Mammary epithelial cell (primary cell): ENCODE measurements around the gene ASIC1.

Source experiments
- CTCF ChIP-seq, 2 donors: IDR thresholded peaks in 1 of 2; conservative IDR thresholded peaks in 1 of 2; 2 replicates each; pipeline ENCODE4 v1.5.1; 2011 to 2012; ENCODE audit warnings: inconsistent platforms in 2 of 2, low read length in 2 of 2, mild to moderate bottlenecking in 2 of 2, control low read depth in 1 of 2, low read depth in 1 of 2; ENCODE audit not compliant: insufficient read depth in 1 of 2; ENCODE audit errors: extremely low read depth in 1 of 2
- EZH2 ChIP-seq: IDR thresholded peaks from 2 replicates; pipeline ENCODE4 v1.6.1; 2012; ENCODE audit warnings: low read length, inconsistent platforms, borderline replicate concordance

DNA sequence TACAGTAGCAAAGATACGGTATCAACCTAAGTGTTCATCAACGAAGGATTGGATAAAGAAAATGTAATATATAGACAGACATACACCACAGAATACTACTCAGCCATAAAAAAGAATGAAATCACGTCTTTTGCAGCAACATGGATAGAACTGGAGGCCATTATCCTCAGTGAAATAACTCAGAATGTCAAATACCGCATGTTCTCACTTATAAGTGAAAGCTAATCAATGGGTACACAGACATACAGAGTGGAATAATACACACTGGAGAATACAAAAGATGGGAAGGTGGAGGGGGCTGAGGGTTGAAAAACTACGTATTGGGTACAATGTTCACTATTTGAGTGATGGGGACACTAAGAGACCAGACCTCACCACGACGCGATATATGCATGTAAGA is 33.2 kb upstream of the ASIC1 start:
- no peak for TF ChIP-seq CTCF (conservative IDR thresholded peaks at IDR 0.05 in 1 of 2, IDR thresholded peaks at IDR 0.05 in 1 of 2; ENCODE audit: extremely low read depth in 1 of 2, insufficient read depth in 1 of 2, low read depth in 1 of 2, low read length in 2 of 2)
- no peak for TF ChIP-seq EZH2
